Measurements from ENCODE around the gene PIGQ.

The PIGQ gene

GRCh38 chr16:585351-585750 is 15.6 kb downstream of the PIGQ start:
- TF ChIP-seq CTCF (IDR thresholded peaks at IDR 0.05; ENCODE audit: control insufficient read depth, extremely low read depth, insufficient read depth), result peak; percentile 24
- DNase-seq (ENCODE audit: low read depth), result no peak
- no peak overlapping the region for H3K4me3 ChIP-seq (ENCODE audit: low read depth, low read length)

DNA sequence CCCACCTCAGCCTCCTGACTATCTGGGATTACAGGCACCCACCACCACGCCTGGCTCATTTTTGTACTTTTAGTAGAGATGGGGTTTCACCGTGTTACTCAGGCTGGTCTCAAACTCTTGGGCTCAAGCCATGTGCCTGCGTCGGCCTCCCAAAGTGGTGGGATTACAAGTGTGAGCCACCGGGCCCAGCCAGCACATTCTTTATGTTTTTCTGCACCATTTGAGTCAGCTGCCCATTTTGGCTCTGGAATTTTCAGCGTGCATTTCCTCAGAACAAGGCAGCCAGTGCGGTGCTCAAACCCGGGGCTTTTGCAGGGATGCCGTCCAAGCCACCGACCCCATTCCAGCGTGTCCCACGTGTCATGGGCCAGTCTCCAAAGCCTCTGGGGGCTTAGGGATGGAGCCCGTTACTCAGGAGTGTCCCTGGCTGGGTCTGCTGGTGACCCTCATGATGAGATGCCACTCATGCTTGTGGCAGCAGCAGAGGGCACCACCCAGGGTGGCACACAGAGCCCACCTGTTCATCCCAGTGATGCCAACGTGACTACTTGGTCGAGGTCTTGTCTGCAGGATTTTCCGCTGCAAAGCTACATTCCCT is 16.4 kb downstream of the PIGQ start:
- TF ChIP-seq CTCF (IDR thresholded peaks at IDR 0.05; ENCODE audit: control insufficient read depth, extremely low read depth, insufficient read depth), result no peak
- H3K4me3 ChIP-seq (ENCODE audit: low read depth, low read length), result no peak overlapping the region
- no peak for DNase-seq (ENCODE audit: low read depth)

DNA sequence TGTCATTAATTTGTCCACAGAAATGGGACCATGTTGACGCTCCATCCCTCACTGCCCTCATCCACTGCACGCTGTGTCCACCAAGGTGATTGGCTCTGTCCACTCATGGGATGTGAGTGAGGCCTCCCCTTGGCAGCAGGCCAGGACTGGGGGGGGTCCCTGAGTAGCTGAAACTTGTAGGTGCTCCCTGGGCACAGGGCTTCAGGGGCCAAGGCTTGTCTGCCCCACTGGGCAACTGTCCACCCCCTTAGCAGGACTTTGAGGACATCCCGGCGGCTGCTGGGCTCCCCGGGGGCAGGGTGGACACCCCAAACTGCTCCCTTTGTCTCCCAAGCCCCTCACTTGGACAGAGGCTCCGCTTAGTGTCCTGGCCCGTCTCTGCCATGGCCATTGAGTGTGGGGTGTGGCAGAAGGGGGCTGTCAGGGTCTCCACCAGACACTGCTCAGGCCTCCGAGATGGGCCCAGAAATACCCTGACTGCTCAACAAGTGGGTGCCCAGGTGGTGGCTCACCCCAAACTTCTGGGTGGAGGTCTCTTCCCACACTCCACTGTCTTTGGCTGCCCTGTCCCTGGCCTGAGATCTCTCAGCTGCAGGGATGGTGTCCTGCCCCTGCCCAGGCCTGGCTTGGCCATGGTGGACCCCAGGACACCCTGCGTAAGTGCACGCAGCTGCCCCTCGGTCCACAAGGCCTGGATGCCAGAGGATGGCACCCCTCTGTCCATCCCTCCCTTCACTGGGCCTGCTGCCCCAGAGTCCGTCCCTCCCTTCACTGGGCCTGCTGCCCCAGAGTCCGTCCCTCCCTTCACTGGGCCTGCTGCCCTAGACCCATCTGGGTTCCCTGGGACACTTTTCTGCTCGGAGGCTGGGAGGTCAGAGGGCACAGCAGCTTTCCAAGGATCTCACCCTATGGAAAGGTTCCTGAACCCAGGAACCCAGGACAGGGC is 17.1 kb downstream of the PIGQ start:
- no peak for TF ChIP-seq CTCF (IDR thresholded peaks at IDR 0.05; ENCODE audit: control insufficient read depth, extremely low read depth, insufficient read depth)
- no peak for DNase-seq (ENCODE audit: low read depth)
- peak overlapping the region; percentile 89 for H3K4me3 ChIP-seq (ENCODE audit: low read depth, low read length)

DNA sequence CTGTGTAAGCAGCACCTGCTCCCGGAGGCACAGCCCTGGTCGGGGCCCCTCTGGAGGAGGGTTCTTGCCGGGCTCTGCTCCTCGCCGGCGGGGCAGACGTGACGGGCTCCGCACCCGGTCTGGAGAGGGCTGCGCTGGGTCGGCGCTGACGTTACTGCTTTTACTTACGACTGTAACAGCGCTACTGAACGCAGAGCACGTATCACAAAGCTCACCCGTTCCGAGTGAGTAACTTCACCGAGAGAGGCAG is 18.8 kb downstream of the PIGQ start:
- no peak for TF ChIP-seq CTCF (IDR thresholded peaks at IDR 0.05; ENCODE audit: control insufficient read depth, extremely low read depth, insufficient read depth)
- peak overlapping the region; percentile 89 for H3K4me3 ChIP-seq (ENCODE audit: low read depth, low read length)
- DNase-seq (ENCODE audit: low read depth), result no peak

DNA sequence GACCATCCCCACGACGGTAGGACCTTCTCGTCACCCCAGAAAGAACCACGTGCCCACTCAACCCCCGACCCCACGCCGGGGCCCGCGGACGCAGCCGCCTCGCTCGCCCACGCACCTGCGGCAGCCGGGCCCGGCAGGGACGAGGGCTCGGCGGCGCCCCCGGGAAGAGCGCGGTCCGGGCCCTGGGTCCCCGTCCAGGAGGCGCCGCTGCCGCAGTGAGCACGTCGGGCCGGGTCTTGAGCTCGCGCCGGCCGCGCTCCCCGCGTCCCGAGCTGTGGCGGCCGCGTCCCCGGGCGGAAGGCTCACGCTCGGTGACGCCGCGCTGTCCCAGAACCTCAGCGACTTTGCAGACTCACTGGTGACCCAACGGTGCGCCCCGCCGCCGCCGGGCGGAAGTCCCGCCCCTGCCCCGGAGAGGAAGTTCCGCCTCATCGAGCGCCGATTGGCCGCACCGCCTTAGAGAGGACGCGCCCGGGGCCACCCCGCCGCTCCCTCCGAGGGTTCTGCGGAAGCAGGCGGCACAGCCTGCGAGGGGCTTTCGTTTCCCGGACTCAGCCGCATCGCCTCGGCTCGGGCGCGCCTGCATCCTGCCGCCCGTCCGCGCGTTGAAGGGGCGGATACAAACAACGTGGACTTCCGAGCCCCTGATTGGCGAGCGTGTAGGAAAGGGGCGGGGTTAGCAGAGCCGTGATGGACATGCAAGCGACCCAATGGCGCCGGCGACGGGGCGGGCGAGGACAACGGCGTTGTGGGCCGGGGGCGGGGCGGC is 19.3 kb downstream of the PIGQ start:
- H3K4me3 ChIP-seq (ENCODE audit: low read depth, low read length), result peak overlapping the region; percentile 89
- TF ChIP-seq CTCF (IDR thresholded peaks at IDR 0.05; ENCODE audit: control insufficient read depth, extremely low read depth, insufficient read depth), result no peak
- peak; percentile 82 for DNase-seq (ENCODE audit: low read depth)

DNA sequence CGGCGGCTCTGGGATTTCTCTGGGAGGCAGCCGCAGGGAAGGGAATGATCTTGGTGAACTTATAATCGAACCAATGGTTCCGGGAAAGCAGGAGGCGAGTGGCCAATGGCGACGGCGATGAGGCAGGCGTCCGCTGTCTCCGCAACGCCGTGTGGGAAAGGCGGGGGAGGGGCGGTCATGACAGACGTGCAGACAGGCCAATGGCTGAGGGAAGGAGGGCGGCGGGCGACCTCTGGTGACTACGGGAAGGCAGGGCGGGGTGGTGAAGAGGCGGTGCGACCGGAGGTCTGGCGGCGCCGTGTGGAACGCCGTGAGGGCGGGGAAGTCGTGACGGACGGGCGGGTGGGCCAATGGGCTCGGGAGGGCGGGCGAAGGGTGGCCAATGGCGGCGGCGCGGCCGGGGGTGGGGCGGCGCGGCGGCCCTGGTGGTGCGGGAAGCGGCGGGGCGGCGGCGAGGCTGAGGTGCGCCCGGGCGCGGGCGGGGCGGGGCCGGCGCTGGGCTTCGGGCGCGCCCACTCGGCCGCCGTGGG is 20.0 kb downstream of the PIGQ start, which contains the start of gene RAB40C:
Gene RAB40C (plus strand): TSS at position 409 of the 530 bp plus-strand sequence. CDS start 226 bp downstream, outside the sequence.
- TF ChIP-seq CTCF (IDR thresholded peaks at IDR 0.05; ENCODE audit: control insufficient read depth, extremely low read depth, insufficient read depth), result peak; percentile 23; the same call in 1 of the 2 replicates
- peak within 1 kb of the TSS; percentile 89 for H3K4me3 ChIP-seq (ENCODE audit: low read depth, low read length)
- DNase-seq (ENCODE audit: low read depth), result peak; percentile 92

All from LNCaP clone FGC (cell line).